ENCODE measurements around the gene PPBP. TPM values are rescaled to one million over a fixed set of nuclear protein-coding genes. Genes with fewer than 3 reads are reported as not detected.
"Not testable (repeated sequence)": the region's sequence is repeated elsewhere in the genome, so short reads cannot be mapped to it uniquely, and the experiment has no call there.

Gene PPBP
- polyA plus RNA-seq, 1 donor, result 1.8 TPM

DNA sequence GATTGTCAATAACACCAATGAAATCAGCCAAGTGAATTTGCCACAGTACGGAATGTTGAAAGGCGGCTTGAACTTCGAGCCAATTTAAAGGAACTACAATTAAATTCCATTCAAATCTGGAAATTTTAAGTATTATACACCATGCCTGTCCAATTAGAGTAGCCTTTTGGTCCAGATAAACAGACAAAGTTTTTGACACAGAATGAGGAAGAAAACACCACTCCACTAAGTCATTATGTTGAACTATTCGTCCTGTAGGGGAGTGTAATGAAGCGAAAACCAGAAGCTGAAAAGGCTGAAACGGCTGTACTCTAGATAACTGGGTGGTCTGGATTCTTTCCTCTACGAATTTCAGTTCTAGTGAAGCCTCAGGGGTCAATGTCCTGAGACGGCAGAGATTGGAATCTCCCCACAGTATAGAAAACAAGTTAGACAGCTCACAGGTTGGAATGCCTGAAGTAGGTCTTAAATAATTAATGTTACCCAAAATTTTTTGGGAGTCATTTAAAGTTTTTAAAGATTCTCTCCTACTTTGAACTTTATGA is 37.5 kb downstream of the PPBP start:
- H3K4me1 ChIP-seq (ENCODE audit: control insufficient read depth, insufficient read depth, low read length); H3K27ac ChIP-seq (ENCODE audit: low read length); DNase-seq; H3K36me3 ChIP-seq (ENCODE audit: control insufficient read depth, insufficient read depth, low read length); H3K4me3 ChIP-seq (ENCODE audit: low read length); H3K27me3 ChIP-seq (ENCODE audit: control insufficient read depth, insufficient read depth, low read length); H3K9me3 ChIP-seq (ENCODE audit: control insufficient read depth, low read depth, low read length): not testable (repeated sequence)
- WGBS (ENCODE audit: insufficient coverage, low lambda C conversion rate), result 100% methylated on average over 2 of the region's 8 CpGs

DNA sequence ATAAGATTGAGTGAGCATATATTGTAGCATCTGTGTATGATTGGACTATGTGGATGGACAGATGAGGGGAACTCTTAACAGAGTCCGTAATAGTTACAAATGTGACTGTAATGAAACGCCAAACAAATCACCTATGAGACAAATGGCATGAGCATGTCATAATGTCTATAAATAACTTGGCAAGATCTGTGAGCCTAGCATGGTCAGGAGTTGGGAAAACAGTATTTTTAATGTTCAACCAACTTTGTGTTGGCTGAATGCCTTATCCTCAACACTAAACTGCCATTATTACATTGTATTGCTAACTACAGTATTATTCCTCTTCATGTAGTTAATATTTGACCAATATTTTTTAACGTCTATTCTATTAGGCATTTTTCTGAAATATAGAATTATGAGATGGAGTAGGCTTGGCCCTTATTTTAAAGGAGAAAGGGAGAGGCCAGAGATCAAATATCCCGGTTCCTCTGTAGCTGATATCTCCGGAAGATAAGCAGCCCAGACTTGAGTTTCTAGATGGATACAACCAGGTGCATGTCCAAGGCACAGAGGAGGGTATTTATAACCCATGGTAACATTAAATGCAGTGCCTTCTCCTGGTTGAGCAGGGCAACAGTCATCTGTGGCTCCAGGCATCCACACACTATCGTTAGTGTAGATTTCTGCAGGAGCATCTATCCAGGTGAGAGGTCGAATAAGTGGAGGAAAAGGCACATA is 38.8 kb downstream of the PPBP start:
- no peaks in the 10 kb centered on the region for H3K9me3 ChIP-seq (ENCODE audit: control insufficient read depth, low read depth, low read length)
- DNase-seq, result no peak
- no peak overlapping the region for H3K27ac ChIP-seq (ENCODE audit: low read length)
- no peak overlapping the region for H3K4me3 ChIP-seq (ENCODE audit: low read length)
- no peaks in the 10 kb centered on the region for H3K4me1 ChIP-seq (ENCODE audit: control insufficient read depth, insufficient read depth, low read length)
- 67% methylated on average over 1 of the region's 7 CpGs for WGBS (ENCODE audit: insufficient coverage, low lambda C conversion rate)
- peaks cover 12% of the 10 kb centered on the region for H3K27me3 ChIP-seq (ENCODE audit: control insufficient read depth, insufficient read depth, low read length)
- no peaks in the 10 kb centered on the region for H3K36me3 ChIP-seq (ENCODE audit: control insufficient read depth, insufficient read depth, low read length)

DNA sequence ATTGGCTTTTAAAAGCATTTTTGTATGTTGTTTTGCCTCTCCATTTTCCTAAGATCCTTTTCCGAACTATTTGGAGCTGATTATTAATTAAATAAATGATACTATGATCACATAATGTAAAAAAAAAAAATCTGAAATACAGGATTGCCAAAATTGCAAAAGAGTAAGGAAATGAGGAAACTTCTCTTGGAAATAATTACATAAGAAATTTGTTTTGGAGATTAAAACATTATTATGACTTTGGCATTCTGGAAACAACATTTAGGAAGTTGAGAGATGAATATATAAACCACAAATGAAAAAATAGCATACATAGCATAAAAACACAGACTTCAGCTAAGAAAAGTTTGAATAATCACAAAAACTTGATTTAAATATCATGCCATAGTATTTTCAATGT is 39.7 kb downstream of the PPBP start:
- 100% methylated on average over 1 of the region's 1 CpG for WGBS (ENCODE audit: insufficient coverage, low lambda C conversion rate)
- Histone ChIP-seq H3K9me3 (ENCODE audit: control insufficient read depth, low read depth, low read length) (no peaks in the 10 kb centered on the region), H3K27me3 (ENCODE audit: control insufficient read depth, insufficient read depth, low read length) (peaks cover 21% of the 10 kb centered on the region)

DNA sequence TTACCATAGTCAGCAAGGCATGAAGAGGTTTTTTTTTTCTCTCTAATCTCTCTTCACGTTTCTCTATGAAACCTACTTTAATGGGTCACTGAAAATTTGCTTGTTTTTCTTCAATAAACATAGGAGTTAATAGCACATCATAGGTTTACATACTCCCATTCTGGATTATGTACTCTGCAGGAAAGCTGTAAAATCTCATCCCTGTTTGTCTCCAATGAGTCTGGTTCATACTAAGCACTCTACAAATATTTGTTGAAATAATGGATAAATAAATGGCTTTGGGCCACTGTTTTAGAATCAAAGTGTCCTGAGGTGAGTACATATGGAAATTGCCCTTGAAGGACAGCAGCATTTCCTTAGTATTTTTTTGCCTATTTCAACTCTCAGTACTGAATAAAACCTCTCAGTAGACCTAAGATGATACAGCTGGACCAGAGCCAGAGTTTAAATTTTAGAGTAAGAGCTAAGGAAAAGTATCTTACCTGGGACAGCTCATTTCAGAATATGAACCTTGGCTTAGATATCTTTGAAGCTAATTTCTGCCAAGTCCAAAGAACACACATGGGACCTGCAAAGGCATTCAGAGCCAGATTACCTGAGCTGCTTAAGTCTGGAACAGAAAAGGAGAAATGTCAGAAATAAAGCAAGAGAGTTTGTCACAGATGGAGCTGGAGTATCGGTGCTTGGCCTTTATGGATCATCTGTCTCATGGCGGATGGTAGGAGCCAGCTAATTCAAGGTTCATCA is 40.6 kb downstream of the PPBP start:
- no peaks in the 10 kb centered on the region for H3K9me3 ChIP-seq (ENCODE audit: control insufficient read depth, low read depth, low read length)
- peaks cover 26% of the 10 kb centered on the region for H3K27me3 ChIP-seq (ENCODE audit: control insufficient read depth, insufficient read depth, low read length)
- H3K4me3 ChIP-seq (ENCODE audit: low read length), result no peak overlapping the region
- H3K36me3 ChIP-seq (ENCODE audit: control insufficient read depth, insufficient read depth, low read length), result no peaks in the 10 kb centered on the region
- no peaks in the 10 kb centered on the region for H3K4me1 ChIP-seq (ENCODE audit: control insufficient read depth, insufficient read depth, low read length)
- H3K27ac ChIP-seq (ENCODE audit: low read length), result no peak overlapping the region
- peak in 1 of 2 donors; percentile 36 for DNase-seq
- no CpG with 5 or more reads among the region's 3 CpGs for WGBS (ENCODE audit: insufficient coverage, low lambda C conversion rate)

More for the DNA sequence above, 39.7 kb downstream of the PPBP start:
- Histone ChIP-seq H3K4me3 (ENCODE audit: low read length) (no peak overlapping the region), H3K36me3 (ENCODE audit: control insufficient read depth, insufficient read depth, low read length) (no peaks in the 10 kb centered on the region), H3K4me1 (ENCODE audit: control insufficient read depth, insufficient read depth, low read length) (no peaks in the 10 kb centered on the region), H3K27ac (ENCODE audit: low read length) (no peak overlapping the region)
- DNase-seq, result no peak

DNA sequence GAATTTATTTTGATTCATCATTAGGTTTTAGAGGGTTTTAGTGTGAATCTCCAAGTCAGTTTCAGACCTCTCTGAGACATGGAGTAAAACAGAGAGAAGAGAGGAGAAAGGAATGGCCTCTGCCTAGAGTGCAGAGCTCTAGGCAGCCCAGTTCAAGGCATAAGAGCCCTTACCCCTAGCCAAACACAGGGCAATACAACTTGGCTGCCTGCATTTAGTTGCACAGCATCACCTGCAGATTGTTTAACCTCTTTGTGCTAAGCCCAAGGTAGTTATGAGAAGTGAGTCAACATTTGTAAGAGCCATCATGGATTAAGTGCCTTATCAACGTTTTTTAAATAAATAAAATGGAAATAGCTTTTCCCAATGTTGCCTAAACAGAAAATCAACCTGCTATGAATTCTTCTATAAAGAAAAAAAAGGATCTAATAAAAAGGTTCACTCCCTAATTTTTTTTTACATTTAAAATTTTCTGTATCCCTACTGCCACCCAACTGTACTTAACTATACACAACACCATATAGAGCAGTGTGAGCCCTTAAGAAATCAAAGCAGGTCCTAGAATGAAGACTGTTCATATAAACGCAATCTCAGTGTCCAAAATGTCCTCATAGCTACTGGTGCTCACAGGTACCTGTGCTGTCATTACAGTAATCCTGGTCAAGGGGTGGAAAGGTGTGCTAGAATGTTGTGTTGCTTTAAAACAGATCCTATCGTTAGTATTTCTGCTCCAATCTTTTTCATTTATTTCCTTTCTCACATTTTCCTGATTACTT is 42.1 kb downstream of the PPBP start:
- Histone ChIP-seq H3K4me1 (ENCODE audit: control insufficient read depth, insufficient read depth, low read length) (no peaks in the 10 kb centered on the region), H3K4me3 (ENCODE audit: low read length) (no peak overlapping the region), H3K27ac (ENCODE audit: low read length) (no peak overlapping the region), H3K36me3 (ENCODE audit: control insufficient read depth, insufficient read depth, low read length) (no peaks in the 10 kb centered on the region), H3K9me3 (ENCODE audit: control insufficient read depth, low read depth, low read length) (no peaks in the 10 kb centered on the region), H3K27me3 (ENCODE audit: control insufficient read depth, insufficient read depth, low read length) (peaks cover 26% of the 10 kb centered on the region)
- no peak for DNase-seq
- WGBS (ENCODE audit: insufficient coverage, low lambda C conversion rate), result 50% methylated on average over 1 of the region's 3 CpGs

DNA sequence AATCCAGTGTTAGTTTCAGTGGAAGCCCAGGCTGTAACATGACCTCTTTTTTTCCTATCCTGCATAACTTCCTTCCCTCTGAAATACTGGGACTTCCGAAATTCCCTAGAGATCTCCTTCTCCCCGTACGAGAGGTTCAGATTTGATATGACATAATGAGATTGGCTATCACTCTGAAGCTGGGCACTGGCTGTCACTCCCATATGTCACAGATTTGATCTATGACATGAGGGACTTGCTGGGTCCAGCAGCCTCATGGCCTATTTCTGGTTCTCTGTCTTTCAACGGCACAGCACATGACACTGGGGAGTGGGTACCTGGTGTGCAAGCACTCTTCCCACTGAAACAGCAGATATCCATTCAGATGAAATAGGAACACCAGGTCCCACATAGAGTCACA is 42.9 kb downstream of the PPBP start:
- peaks cover 26% of the 10 kb centered on the region for H3K27me3 ChIP-seq (ENCODE audit: control insufficient read depth, insufficient read depth, low read length)
- no peaks in the 10 kb centered on the region for H3K4me1 ChIP-seq (ENCODE audit: control insufficient read depth, insufficient read depth, low read length)
- no peaks in the 10 kb centered on the region for H3K36me3 ChIP-seq (ENCODE audit: control insufficient read depth, insufficient read depth, low read length)
- no peak overlapping the region for H3K4me3 ChIP-seq (ENCODE audit: low read length)
- H3K9me3 ChIP-seq (ENCODE audit: control insufficient read depth, low read depth, low read length), result no peaks in the 10 kb centered on the region
- no peak overlapping the region for H3K27ac ChIP-seq (ENCODE audit: low read length)
- no peak for DNase-seq
- WGBS (ENCODE audit: insufficient coverage, low lambda C conversion rate), result 100% methylated on average over 1 of the region's 4 CpGs

DNA sequence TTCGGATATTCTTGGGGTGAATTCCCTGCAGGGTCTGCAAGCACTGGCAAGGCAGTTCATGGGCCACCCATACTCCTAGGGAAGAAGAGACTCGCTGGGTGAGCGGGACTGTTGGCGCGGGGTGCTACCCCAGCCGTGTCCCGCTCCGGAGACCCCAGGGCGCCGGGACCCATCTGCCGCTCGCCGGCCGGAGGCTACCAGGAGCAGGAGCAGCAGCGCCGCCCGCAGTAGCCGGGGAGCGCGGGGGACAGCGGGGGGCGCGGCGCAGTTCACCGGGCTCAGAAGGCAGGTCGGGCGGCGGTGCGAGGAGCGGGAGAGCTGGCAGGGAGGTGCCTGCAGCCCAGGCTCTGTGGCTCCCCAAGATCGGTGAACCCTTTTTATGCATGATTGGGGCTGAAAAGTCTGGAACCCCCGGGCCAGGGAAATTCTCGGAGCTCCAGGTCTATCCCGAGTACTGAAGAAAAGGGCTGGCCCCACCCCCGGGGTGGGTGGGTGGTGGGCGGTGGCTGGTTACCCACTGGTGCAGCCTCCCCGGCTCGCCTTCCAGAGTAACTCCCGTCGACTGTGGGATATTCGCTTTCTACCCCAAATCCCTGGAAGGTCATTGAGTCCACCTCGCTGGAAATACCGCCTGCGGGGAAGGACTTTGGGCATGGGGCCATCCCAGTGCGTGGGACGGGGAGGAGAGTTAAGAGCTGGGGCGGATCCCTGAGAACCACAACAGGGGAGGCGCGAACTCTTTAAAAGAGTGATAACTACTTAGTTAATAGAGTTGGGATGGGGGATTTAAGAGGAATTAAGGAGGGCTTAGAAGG is 43.7 kb downstream of the PPBP start:
- peak; percentile 9 to 33 for DNase-seq
- H3K9me3 ChIP-seq (ENCODE audit: control insufficient read depth, low read depth, low read length), result no peaks in the 10 kb centered on the region
- WGBS (ENCODE audit: insufficient coverage, low lambda C conversion rate), result no CpG with 5 or more reads among the region's 49 CpGs

DNA sequence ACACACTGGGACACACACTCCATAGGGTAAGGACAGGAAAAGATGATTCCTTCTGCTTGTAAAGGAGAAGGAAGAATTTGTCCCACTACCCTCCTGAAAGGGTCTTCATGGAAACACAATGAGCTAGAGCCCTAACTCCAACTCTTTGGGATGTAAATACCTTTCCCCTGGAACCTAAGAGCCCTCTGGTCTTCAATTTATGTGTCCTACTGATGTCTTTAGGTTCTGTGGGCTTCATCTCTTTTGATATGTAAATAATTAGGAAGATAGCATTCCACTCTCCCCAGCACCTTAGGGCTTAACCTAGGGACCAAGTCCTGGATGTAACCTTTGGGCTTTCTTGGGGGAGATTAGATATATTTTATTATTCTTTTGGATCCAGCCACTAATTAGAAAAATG is 44.4 kb downstream of the PPBP start:
- Histone ChIP-seq H3K27me3 (ENCODE audit: control insufficient read depth, insufficient read depth, low read length) (peaks cover 26% of the 10 kb centered on the region), H3K36me3 (ENCODE audit: control insufficient read depth, insufficient read depth, low read length) (no peaks in the 10 kb centered on the region), H3K9me3 (ENCODE audit: control insufficient read depth, low read depth, low read length) (no peaks in the 10 kb centered on the region), H3K27ac (ENCODE audit: low read length) (no peak overlapping the region), H3K4me3 (ENCODE audit: low read length) (no peak overlapping the region), H3K4me1 (ENCODE audit: control insufficient read depth, insufficient read depth, low read length) (no peaks in the 10 kb centered on the region)
- no peak for DNase-seq

More for the DNA sequence above, 43.7 kb downstream of the PPBP start:
- H3K36me3 ChIP-seq (ENCODE audit: control insufficient read depth, insufficient read depth, low read length), result no peaks in the 10 kb centered on the region
- no peak overlapping the region for H3K27ac ChIP-seq (ENCODE audit: low read length)
- no peaks in the 10 kb centered on the region for H3K4me1 ChIP-seq (ENCODE audit: control insufficient read depth, insufficient read depth, low read length)
- peak overlapping the region; percentile 30 for H3K4me3 ChIP-seq (ENCODE audit: low read length)
- peaks cover 26% of the 10 kb centered on the region for H3K27me3 ChIP-seq (ENCODE audit: control insufficient read depth, insufficient read depth, low read length)

DNA sequence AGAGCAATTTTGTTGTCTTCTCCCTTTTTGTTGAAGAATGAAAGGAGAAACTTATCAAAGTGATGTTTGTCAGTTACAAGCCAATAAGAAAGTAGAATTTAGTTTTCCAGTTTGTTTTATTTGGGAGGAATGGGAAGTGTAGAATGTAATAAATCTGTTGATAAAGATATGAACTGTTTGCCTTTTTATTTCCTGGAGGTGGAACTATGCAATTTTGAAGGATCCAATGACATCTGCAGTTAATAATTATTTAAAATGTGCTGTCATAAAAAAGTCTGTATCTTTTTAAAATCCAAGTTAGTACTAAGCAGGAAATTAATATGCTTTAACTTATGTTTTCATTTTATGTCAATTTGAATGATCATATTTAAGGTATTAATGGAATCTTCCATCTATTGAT is 51.0 kb downstream of the PPBP start:
- DNase-seq, result peak in 1 of 2 donors; percentile 46
- Histone ChIP-seq H3K4me3 (ENCODE audit: low read length) (no peak overlapping the region), H3K36me3 (ENCODE audit: control insufficient read depth, insufficient read depth, low read length) (no peaks in the 10 kb centered on the region), H3K9me3 (ENCODE audit: control insufficient read depth, low read depth, low read length) (no peaks in the 10 kb centered on the region), H3K4me1 (ENCODE audit: control insufficient read depth, insufficient read depth, low read length) (peaks cover 8% of the 10 kb centered on the region), H3K27ac (ENCODE audit: low read length) (no peak overlapping the region), H3K27me3 (ENCODE audit: control insufficient read depth, insufficient read depth, low read length) (no peaks in the 10 kb centered on the region)

Measured in large intestine (tissue), 3 donors.